Activated CD4-positive, alpha-beta T cell treated with anti-CD3 and anti-CD28 coated beads for 24 hours (primary cell): ENCODE data around the gene CRYBG2.
"Not testable (repeated sequence)": the region's sequence is repeated elsewhere in the genome, so short reads cannot be mapped to it uniquely, and the experiment has no call there.

Experiments used
- DNase-seq, 2 donors: peaks; one replicate each; pipeline ENCODE4 v3.0.0-alpha.2; 2020; ENCODE audit warnings: low read depth in 2 of 2

CRYBG2 gene

GRCh38 chr1:26295194-26296138 is 58.5 kb downstream of the CRYBG2 start:
- DNase-seq: no peak

GRCh38 chr1:26293911-26294463 is 59.9 kb downstream of the CRYBG2 start:
- DNase-seq: no peak

- not testable (repeated sequence) for DNase-seq
These were observed 61.2 kb downstream of the CRYBG2 start for GRCh38 chr1:26292735-26293134.

- no peak for DNase-seq
These were observed 62.0 kb downstream of the CRYBG2 start for GRCh38 chr1:26291939-26292338.

GRCh38 chr1:26291433-26291832 is 62.5 kb downstream of the CRYBG2 start:
- DNase-seq: no peak

GRCh38 chr1:26290882-26291261 is 63.1 kb downstream of the CRYBG2 start:
- no peak for DNase-seq

- no peak for DNase-seq
These were observed 63.6 kb downstream of the CRYBG2 start for GRCh38 chr1:26290122-26290881.

- no peak for DNase-seq
These were observed 64.5 kb downstream of the CRYBG2 start for GRCh38 chr1:26289158-26290059.

GRCh38 chr1:26288311-26288941 is 65.5 kb downstream of the CRYBG2 start:
- no peak for DNase-seq

- no peak for DNase-seq
These were observed 66.1 kb downstream of the CRYBG2 start for GRCh38 chr1:26287811-26288210.

- DNase-seq: no peak
These were observed 66.8 kb downstream of the CRYBG2 start for GRCh38 chr1:26287033-26287711.

- DNase-seq: no peak
These were observed 67.9 kb downstream of the CRYBG2 start for GRCh38 chr1:26286064-26286416.

GRCh38 chr1:26285366-26286063 is 68.4 kb downstream of the CRYBG2 start:
- DNase-seq: no peak

GRCh38 chr1:26284597-26285347 is 69.2 kb downstream of the CRYBG2 start:
- peak; percentile 94 to 95 for DNase-seq

GRCh38 chr1:26283871-26284596 is 69.9 kb downstream of the CRYBG2 start:
- no peak for DNase-seq

GRCh38 chr1:26283279-26283853 is 70.6 kb downstream of the CRYBG2 start:
- DNase-seq: no peak

- DNase-seq: no peak
These were observed 71.5 kb downstream of the CRYBG2 start for GRCh38 chr1:26282401-26282918.

- DNase-seq: no peak
These were observed 72.0 kb downstream of the CRYBG2 start for GRCh38 chr1:26281971-26282370.
